ENCODE data around the gene MAP3K10. TPM values are rescaled to one million over a fixed set of nuclear protein-coding genes. Genes with fewer than 3 reads are reported as not detected.

Gene MAP3K10
- total and polyA plus RNA-seq, 2 of the 13 experiments (the other 11 are each of a cell fraction or from before 2014, with no cell fraction given): 3.4 to 5.0 TPM

- TF ChIP-seq ZNF614 (CRISPR knock-in tag; IDR thresholded peaks at IDR 0.05; ENCODE audit: borderline replicate concordance) (no peak), TFDP2 (CRISPR knock-in tag; IDR thresholded peaks at IDR 0.05) (no peak), TP53 (CRISPR knock-in tag; conservative IDR thresholded peaks at IDR 0.05) (no peak), ZBTB20 (CRISPR knock-in tag; IDR thresholded peaks at IDR 0.05; ENCODE audit: borderline replicate concordance, low read depth) (no peak), SIN3B (IDR thresholded peaks at IDR 0.05; ENCODE audit: low read length) (no peak), ZNF510 (CRISPR knock-in tag; IDR thresholded peaks at IDR 0.05; ENCODE audit: low read depth) (no peak), ZNF670 (CRISPR knock-in tag; IDR thresholded peaks at IDR 0.05; ENCODE audit: borderline replicate concordance) (no peak), ZSCAN22 (CRISPR knock-in tag; IDR thresholded peaks at IDR 0.05) (no peak), ZNF18 (CRISPR knock-in tag; IDR thresholded peaks at IDR 0.05; ENCODE audit: insufficient replicate concordance) (no peak), ZNF292 (CRISPR knock-in tag; IDR thresholded peaks at IDR 0.05; ENCODE audit: borderline replicate concordance, low read depth) (no peak), BORCS8-MEF2B (CRISPR knock-in tag; IDR thresholded peaks at IDR 0.05) (no peak), HOXA9 (CRISPR knock-in tag; IDR thresholded peaks at IDR 0.05; ENCODE audit: borderline replicate concordance) (no peak), TCF7L2 (IDR thresholded peaks at IDR 0.05; ENCODE audit: low read depth, low read length) (no peak), MED13 (CRISPR knock-in tag; IDR thresholded peaks at IDR 0.05) (no peak)
- TF ChIP-seq, protein P1, sequence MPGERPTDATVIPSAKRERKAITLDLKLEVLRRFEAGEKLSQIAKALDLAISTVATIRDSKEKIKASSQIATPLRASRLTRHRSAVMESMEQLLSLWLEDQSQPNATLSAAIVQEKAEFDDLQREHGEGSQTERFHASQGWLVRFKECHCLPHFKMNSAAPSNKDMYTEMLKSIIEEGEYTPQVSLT (CRISPR knock-in tag; IDR thresholded peaks at IDR 0.05; ENCODE audit: borderline replicate concordance, low read depth): no peak
Measured at GRCh38 chr19:40237791-40238190, 46.6 kb downstream of the MAP3K10 start (continued).

Measured in HepG2 (cell line).